Left ventricle myocardium inferior (tissue), 1 donor: ENCODE data around the gene TPM1. TPM values are rescaled to one million over a fixed set of nuclear protein-coding genes. Genes with fewer than 3 reads are reported as not detected.
"Not testable (repeated sequence)": the region's sequence is repeated elsewhere in the genome, so short reads cannot be mapped to it uniquely, and the experiment has no call there.

Experiments
- DNase-seq: peaks from one replicate; pipeline ENCODE4 v3.0.0-alpha.2; 2020
- H3K27ac ChIP-seq: fragments of 200-600 bp; replicated peaks from 2 replicates; pipeline ENCODE4 v1.8.0; 2021
- H3K27me3 ChIP-seq: fragments of 200-600 bp; 2 replicates; pipeline ENCODE4 v1.8.0; 2021; ENCODE audit warnings: low read depth
- H3K36me3 ChIP-seq: fragments of 200-600 bp; 2 replicates; pipeline ENCODE4 v1.8.0; 2021
- H3K4me1 ChIP-seq: fragments of 200-600 bp; 2 replicates; pipeline ENCODE4 v1.8.0; 2021
- H3K4me3 ChIP-seq: fragments of 200-600 bp; 2 replicates; pipeline ENCODE4 v1.8.0; 2021; ENCODE audit warnings: mild to moderate bottlenecking, moderate library complexity
- H3K9me3 ChIP-seq: fragments of 200-600 bp; replicated peaks from 2 replicates; pipeline ENCODE4 v1.8.0; 2021
- intact Hi-C: fragments of 100-400 bp; cut with micrococcal nuclease; formaldehyde crosslinking; loops from one replicate; pipeline ENCODE4 v1.11.0; 2022
- long read RNA-seq: library from polyadenylated mRNA; unstranded; transcript quantifications from one replicate; pipeline ENCODE4 v2.0.0, GENCODE V29; 2021
- total RNA-seq: library from RNA; stranded (reverse); fragmentation: NEBNext Ultra II Directional; extraction: Animal tissue kit (Norgen Biotek cat#: 25700); gene quantifications from one replicate; pipeline ENCODE4 v1.2.1, GENCODE V29; 2021
- TF ChIP-seq, protein P1 (sequence below): fragments of 200-600 bp; IDR thresholded peaks from 2 replicates; pipeline ENCODE4 v1.8.0; 2021; ENCODE audit warnings: antibody characterized with exemption, mild to moderate bottlenecking, borderline replicate concordance
- donor health status: DM: no; HTN: yes; CAD: no; lungs with severe emphysema.

The TPM1 gene
- 12,604 TPM for total RNA-seq
- long read RNA-seq, transcript TPM1-207 (10 exons, 1,049 nt), result major isoform, 11,576 of 13,526 reads
- long read RNA-seq, transcript TPM1-233 (2 exons, 3,957 nt), result minor isoform, 37 of 13,526 reads
- long read RNA-seq, transcript TPM1-230 (10 exons, 1,100 nt), result minor isoform, 445 of 13,526 reads
- long read RNA-seq, transcript TPM1-222 (2 exons, 537 nt), result minor isoform, 31 of 13,526 reads
- long read RNA-seq, partial matches to known transcripts, result 968 of 13,526 reads
- long read RNA-seq, other reads (novel, unspliced or antisense), result 390 of 13,526 reads

DNA sequence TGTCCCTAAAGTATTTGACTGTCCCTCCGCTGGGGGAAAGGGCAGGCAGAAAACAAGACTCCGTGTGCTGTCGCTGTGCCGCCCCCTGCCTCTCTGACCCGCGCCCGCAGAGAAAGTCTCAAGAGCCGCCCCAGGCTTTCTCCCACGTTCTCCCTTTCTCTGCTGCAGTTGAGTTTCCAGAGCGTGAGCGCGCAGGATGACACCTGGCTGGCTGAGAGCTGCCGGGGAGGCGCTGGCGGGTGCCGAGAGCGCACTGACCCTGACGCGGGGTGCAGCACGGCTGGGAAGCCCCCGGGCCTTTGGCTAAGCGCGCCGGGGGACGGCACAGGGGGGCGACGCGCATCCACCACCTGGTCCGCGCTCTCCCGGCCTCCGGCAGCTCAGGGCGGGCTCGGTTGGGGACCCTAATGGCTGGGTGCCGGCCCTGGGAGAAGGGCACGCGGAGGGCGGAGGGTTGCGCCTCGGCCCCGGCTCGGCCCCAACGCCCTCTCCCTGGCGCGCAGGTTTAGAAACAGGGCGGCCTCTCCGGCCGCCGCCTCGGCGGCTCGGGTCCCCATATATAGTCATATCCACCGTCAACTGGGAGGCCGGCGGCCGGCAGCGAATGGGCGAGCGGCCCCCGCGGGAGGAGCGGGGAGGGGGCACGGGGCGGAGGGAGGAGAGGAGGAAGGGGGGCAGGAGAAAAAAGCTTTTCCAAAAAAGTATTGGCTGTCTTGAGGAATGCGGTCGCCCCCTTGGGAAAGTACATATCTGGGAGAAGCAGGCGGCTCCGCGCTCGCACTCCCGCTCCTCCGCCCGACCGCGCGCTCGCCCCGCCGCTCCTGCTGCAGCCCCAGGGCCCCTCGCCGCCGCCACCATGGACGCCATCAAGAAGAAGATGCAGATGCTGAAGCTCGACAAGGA is at the start of gene TPM1:
Gene TPM1, plus strand, starts transcription at position 774 of the 903 bp plus-strand sequence. Its CDS starts 83 bp downstream, at position 857.
- peak within 1 kb of the TSS; percentile 83 for H3K4me3 ChIP-seq
- H3K4me1 ChIP-seq, result peaks cover 64% of the 10 kb centered on the region
- no peaks in the 10 kb centered on the region for H3K9me3 ChIP-seq
- H3K27ac ChIP-seq, result peak within 1 kb of the TSS; percentile 99
- peaks cover 18% of the 10 kb centered on the region for H3K27me3 ChIP-seq
- H3K36me3 ChIP-seq, result peaks cover 38% of the 10 kb centered on the region
- TF ChIP-seq, protein P1, sequence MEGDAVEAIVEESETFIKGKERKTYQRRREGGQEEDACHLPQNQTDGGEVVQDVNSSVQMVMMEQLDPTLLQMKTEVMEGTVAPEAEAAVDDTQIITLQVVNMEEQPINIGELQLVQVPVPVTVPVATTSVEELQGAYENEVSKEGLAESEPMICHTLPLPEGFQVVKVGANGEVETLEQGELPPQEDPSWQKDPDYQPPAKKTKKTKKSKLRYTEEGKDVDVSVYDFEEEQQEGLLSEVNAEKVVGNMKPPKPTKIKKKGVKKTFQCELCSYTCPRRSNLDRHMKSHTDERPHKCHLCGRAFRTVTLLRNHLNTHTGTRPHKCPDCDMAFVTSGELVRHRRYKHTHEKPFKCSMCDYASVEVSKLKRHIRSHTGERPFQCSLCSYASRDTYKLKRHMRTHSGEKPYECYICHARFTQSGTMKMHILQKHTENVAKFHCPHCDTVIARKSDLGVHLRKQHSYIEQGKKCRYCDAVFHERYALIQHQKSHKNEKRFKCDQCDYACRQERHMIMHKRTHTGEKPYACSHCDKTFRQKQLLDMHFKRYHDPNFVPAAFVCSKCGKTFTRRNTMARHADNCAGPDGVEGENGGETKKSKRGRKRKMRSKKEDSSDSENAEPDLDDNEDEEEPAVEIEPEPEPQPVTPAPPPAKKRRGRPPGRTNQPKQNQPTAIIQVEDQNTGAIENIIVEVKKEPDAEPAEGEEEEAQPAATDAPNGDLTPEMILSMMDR, result peak; percentile 25
- peak; percentile 88 for DNase-seq
- intact Hi-C loops, result loop anchor here (10.0 kb wide), 1 partner anchor 197 kb away; no protein-coding TSS in a partner anchor

DNA sequence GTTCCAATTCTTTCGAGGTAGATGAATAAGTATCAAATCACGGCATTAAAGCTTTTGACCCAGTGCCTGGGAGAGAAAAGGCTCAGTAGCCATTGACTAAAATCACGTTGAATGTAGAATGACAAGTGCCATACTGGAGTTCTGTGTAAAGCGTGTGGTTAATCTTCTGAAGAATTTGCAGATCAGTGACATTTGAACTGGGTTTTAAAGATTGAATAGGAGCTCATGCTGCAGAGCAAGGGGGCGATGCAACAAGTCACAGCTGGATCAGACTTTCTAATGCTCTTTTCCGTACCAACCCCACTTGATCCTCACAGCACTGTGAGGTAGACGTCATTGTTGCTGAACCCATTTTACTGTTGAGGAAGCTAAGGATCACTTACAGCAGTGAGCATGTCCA is 49.5 kb upstream of the TPM1 start:
- Histone ChIP-seq H3K36me3 (no peaks in the 10 kb centered on the region), H3K4me1 (peaks cover under 1% of the 10 kb centered on the region), H3K4me3 (no peak overlapping the region), H3K27me3 (no peaks in the 10 kb centered on the region), H3K27ac (no peak overlapping the region), H3K9me3 (no peaks in the 10 kb centered on the region)
- intact Hi-C loops, result no loop called here
- TF ChIP-seq, protein P1, result no peak
- DNase-seq, result no peak

DNA sequence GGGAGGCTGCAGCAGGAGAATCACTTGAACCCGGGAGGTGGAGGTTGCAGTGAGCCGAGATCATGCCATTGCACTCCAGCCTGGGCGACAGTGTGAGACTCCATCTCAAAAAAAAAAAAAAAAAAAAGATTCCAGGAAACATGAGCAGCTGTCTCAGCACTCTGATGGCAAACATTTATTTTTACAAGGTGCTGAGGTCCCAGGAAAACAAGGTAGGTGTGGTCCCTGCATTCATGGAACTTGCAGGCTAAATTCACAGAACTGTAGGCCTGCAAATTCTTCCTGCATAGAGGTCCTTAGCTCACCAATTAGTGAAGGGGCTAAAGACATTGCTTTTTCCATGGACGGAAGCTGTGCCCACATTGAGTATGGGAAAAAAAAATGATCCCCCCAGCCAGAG is 48.9 kb upstream of the TPM1 start:
- H3K27me3 ChIP-seq, intact Hi-C loops, DNase-seq, H3K27ac ChIP-seq, H3K36me3 ChIP-seq, H3K9me3 ChIP-seq, H3K4me3 ChIP-seq, H3K4me1 ChIP-seq: not testable (repeated sequence)

DNA sequence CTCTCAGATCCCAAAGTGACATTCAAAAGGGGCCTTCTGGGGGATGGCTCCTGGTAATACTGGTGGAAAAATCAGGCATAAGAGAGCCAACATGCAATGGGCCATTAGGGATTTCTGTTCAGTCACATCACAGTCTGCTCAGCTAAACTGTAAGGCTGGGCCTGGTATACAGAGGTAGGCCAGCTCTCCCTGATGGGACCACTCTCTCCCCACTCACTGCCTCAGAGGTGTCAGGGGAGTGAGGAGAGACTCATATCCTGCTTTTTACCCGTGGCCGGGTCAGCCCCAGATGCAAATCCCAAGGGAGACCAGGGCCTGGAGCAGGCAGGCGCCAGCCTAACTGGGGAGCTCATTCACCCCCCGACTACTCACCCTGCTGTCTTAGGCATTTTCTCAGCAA is 48.1 kb upstream of the TPM1 start:
- no peaks in the 10 kb centered on the region for H3K27me3 ChIP-seq
- intact Hi-C loops, result no loop called here
- TF ChIP-seq, protein P1, result no peak
- no peak overlapping the region for H3K4me3 ChIP-seq
- H3K27ac ChIP-seq, result no peak overlapping the region
- H3K9me3 ChIP-seq, result no peaks in the 10 kb centered on the region
- peaks cover 15% of the 10 kb centered on the region for H3K4me1 ChIP-seq
- no peaks in the 10 kb centered on the region for H3K36me3 ChIP-seq
- no peak for DNase-seq

- intact Hi-C loops, result no loop called here
- H3K36me3 ChIP-seq, result no peaks in the 10 kb centered on the region
- H3K9me3 ChIP-seq, result no peaks in the 10 kb centered on the region
- DNase-seq, result no peak
- TF ChIP-seq, protein P1, result no peak
- no peak overlapping the region for H3K4me3 ChIP-seq
- H3K4me1 ChIP-seq, result peaks cover 21% of the 10 kb centered on the region
- no peaks in the 10 kb centered on the region for H3K27me3 ChIP-seq
- no peak overlapping the region for H3K27ac ChIP-seq
Observed at GRCh38 chr15:62994975-62995681, 47.4 kb upstream of the TPM1 start.
